ENCODE data around the gene IST1.

The IST1 gene

DNA sequence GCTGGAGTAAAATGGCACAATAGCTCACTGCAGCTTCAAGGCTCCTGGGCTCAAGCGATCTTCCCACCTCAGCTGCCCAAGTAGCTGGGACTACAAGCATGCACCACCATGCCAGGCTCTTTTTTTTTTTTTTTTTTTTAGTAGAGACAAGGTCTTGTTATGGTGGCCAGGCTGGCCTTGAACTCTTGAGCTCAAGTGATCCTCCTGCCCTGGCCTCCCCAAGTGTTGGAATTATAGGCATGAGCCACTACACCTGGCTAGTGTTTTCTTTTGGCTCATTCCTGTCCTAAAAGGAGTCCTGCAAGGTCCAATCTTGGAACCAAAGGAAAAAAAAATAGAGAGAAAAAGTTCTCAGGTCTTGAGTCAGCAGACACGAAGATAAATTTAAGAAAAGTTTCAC lies 74.0 kb downstream of the IST1 start:
- no peak for DNase-seq

DNA sequence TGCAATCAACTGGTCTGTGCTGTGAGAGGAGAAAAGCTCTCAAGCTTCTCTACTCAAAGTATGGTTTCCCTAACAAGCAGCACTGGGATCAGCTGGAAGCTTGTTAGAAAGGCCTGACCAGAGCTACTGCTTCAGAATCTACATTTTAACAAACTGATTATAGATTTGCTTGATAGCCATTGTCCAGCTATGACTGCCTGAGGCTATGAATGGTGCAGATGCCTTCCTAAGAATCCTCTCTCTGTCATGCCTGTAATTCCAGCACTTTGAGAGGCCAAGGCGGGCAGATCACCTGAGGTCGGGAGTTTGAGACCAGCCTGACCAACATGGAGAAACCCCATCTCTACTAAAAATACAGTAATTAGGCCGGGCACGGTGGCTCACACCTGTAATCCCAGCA lies 76.2 kb downstream of the IST1 start:
- DNase-seq = no peak

GRCh38 chr16:71972356-71972755 lies 77.0 kb downstream of the IST1 start:
- DNase-seq = no peak

- no peak for DNase-seq
Observed at GRCh38 chr16:71973001-71973400, 77.7 kb downstream of the IST1 start.

- DNase-seq = no peak
Observed at GRCh38 chr16:71974068-71974818, 78.9 kb downstream of the IST1 start.

Data from SIG-M5 (cell line).